Measurements from ENCODE around the gene GPATCH8. TPM values are rescaled to one million over a fixed set of nuclear protein-coding genes. Genes with fewer than 3 reads are reported as not detected.
A peak's percentile ranks its signal among the peaks of the same experiment; 100 is the strongest.

The GPATCH8 gene
- polyA plus RNA-seq, 1 of the 3 experiments (the other 2 are of a cell fraction), result 12.7 TPM

DNA sequence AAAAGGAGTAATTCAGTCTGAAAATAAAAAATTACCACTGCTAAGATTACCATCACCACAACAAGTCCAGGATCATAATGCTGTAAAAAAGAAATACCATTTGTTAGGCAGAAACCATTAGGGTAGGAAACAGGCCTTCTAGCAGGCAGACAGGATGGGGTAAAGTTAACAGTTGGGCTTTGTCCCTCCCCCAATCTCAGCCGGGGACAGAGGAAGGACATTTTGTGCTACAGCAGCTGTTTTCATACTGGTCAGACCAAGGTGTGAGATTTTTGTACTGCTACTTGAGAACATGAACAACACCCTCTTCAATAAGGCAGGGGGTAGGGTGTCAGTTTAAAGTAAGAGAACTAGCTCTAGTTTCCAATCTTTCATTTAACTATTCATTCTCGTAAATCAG lies 64.6 kb downstream of the GPATCH8 start:
- Histone ChIP-seq H3K9me2 (no peaks in the 10 kb centered on the region), H3K4me3 (ENCODE audit: low read depth in 2 of 2, low read length in 1 of 2) (no peak overlapping the region), H3K9ac (no peak overlapping the region), H2AFZ (ENCODE audit: low read depth) (no peak overlapping the region), H4K20me1 (ENCODE audit: insufficient read depth) (0 out of 2 replicates have a peak, but pooled peaks cover 6% of the 10 kb centered on the region), H3K79me2 (ENCODE audit: insufficient read depth) (peaks cover 52% of the 10 kb centered on the region), H3K36me3 (replicated peaks in 1 of 2; ENCODE audit: control insufficient read depth in 1 of 2, insufficient read depth in 2 of 2, low read length in 1 of 2) (peaks cover 12 to 26% of the 10 kb centered on the region in 2 experiments), H3K27ac (ENCODE audit: low read depth in 2 of 2, low read length in 1 of 2) (no peak overlapping the region; a peak in 1 of 4 replicates), H3K9me3 (no peaks in the 10 kb centered on the region), H3K27me3 (ENCODE audit: insufficient read depth) (no peaks in the 10 kb centered on the region), H3K4me2 (no peak overlapping the region), H3K4me1 (ENCODE audit: control insufficient read depth in 1 of 2, insufficient read depth in 2 of 2, low read depth in 1 of 2, low read length in 1 of 2) (peaks cover 0 to 3% of the 10 kb centered on the region in 2 experiments; a peak in 1 of 4 replicates), H3F3A (replicated peaks; ENCODE audit: insufficient read depth) (no peaks in the 10 kb centered on the region)
- 69% methylated on average over 2 of the region's 2 CpGs for WGBS (ENCODE audit: low lambda C conversion rate)
- CTCF ChIA-PET, result interaction anchor here (0.9 to 1.4 kb wide), 2 partner anchors 9 to 340 kb away, joined by 3 read pairs; no protein-coding TSS in a partner anchor
- peak; percentile 8 for DNase-seq
- POLR2A ChIA-PET, result no interaction called here
- TF ChIP-seq RCOR1 (IDR thresholded peaks at IDR 0.05; ENCODE audit: low read length), result no peak
- no peak for TF ChIP-seq POLR2AphosphoS5 (IDR thresholded peaks at IDR 0.05; ENCODE audit: low read depth, low read length)
- TF ChIP-seq FOSL2 (IDR thresholded peaks at IDR 0.05; ENCODE audit: borderline replicate concordance, low read depth), result no peak
- TF ChIP-seq SMC3 (IDR thresholded peaks at IDR 0.05; ENCODE audit: low read depth, low read length), result no peak
- TF ChIP-seq, protein P1, sequence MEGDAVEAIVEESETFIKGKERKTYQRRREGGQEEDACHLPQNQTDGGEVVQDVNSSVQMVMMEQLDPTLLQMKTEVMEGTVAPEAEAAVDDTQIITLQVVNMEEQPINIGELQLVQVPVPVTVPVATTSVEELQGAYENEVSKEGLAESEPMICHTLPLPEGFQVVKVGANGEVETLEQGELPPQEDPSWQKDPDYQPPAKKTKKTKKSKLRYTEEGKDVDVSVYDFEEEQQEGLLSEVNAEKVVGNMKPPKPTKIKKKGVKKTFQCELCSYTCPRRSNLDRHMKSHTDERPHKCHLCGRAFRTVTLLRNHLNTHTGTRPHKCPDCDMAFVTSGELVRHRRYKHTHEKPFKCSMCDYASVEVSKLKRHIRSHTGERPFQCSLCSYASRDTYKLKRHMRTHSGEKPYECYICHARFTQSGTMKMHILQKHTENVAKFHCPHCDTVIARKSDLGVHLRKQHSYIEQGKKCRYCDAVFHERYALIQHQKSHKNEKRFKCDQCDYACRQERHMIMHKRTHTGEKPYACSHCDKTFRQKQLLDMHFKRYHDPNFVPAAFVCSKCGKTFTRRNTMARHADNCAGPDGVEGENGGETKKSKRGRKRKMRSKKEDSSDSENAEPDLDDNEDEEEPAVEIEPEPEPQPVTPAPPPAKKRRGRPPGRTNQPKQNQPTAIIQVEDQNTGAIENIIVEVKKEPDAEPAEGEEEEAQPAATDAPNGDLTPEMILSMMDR (IDR thresholded peaks at IDR 0.05), result no peak
- no peak for TF ChIP-seq YY1 (IDR thresholded peaks at IDR 0.05; ENCODE audit: low read depth)
- no peak for TF ChIP-seq RAD21 (IDR thresholded peaks at IDR 0.05; ENCODE audit: low read length)
- TF ChIP-seq USF1 (IDR thresholded peaks at IDR 0.05; ENCODE audit: borderline replicate concordance, low read depth), result no peak
- TF ChIP-seq FOXM1 (IDR thresholded peaks at IDR 0.05; ENCODE audit: low read depth), result no peak

DNA sequence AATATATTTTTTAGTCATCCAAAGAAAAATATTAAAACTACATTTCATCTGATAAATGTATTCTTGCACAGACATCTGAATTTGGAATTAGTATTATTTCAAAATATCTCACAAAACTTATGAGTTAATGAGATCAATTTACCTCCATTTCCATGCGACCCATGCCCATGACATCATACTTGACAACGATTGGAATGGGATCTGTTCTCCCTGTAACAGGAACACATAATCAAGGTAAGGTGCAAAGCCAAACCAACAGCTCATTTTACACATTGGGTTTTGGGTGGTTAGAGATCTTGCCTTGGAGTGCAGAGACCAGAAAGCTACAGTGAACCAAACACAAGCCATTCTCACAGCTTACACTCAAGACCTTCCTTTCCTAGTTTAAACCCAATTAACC lies 66.9 kb downstream of the GPATCH8 start:
- TF ChIP-seq RCOR1 (IDR thresholded peaks at IDR 0.05; ENCODE audit: low read length) (no peak), CHD2 (IDR thresholded peaks at IDR 0.05; ENCODE audit: low read length, partially characterized antibody) (no peak), NFIC (IDR thresholded peaks at IDR 0.05; ENCODE audit: borderline replicate concordance) (no peak), USF2 (IDR thresholded peaks at IDR 0.05; ENCODE audit: borderline replicate concordance, low read depth, low read length) (no peak), GATA2 (CRISPR knock-in tag; IDR thresholded peaks at IDR 0.05) (no peak), REST (IDR thresholded peaks at IDR 0.05; ENCODE audit: low read depth, low read length) (no peak), POLR2AphosphoS5 (IDR thresholded peaks at IDR 0.05; ENCODE audit: low read depth, low read length) (no peak), USF1 (IDR thresholded peaks at IDR 0.05; ENCODE audit: borderline replicate concordance, low read depth) (no peak), NRF1 (IDR thresholded peaks at IDR 0.05; ENCODE audit: low read depth, low read length) (no peak)
- CTCF ChIA-PET, result interaction anchor here (1.1 kb wide), 1 partner anchor 10 kb away, joined by 3 read pairs; no protein-coding TSS in a partner anchor
- no peak overlapping the region for H3K4me3 ChIP-seq (ENCODE audit: low read depth in 2 of 2, low read length in 1 of 2)
- H3K9me3 ChIP-seq, result no peaks in the 10 kb centered on the region
- POLR2A ChIA-PET, result interaction anchor here (0.7 to 1.5 kb wide), 2 partner anchors 18 to 370 kb away, joined by 4 to 7 read pairs; no protein-coding TSS in a partner anchor
- H3K79me2 ChIP-seq (ENCODE audit: insufficient read depth), result peaks cover 43% of the 10 kb centered on the region
- no peak for DNase-seq
- H3K36me3 ChIP-seq (replicated peaks in 1 of 2; ENCODE audit: control insufficient read depth in 1 of 2, insufficient read depth in 2 of 2, low read length in 1 of 2), result peaks cover 26 to 44% of the 10 kb centered on the region in 2 experiments
- H3F3A ChIP-seq (replicated peaks; ENCODE audit: insufficient read depth), result no peaks in the 10 kb centered on the region
- H3K4me2 ChIP-seq, result no peak overlapping the region
- WGBS (ENCODE audit: low lambda C conversion rate), result 82% methylated on average over 2 of the region's 2 CpGs
- 0 out of 2 replicates have a peak, but pooled peaks cover 5% of the 10 kb centered on the region for H4K20me1 ChIP-seq (ENCODE audit: insufficient read depth)
- H3K9me2 ChIP-seq, result no peaks in the 10 kb centered on the region
- no peaks in the 10 kb centered on the region for H3K27me3 ChIP-seq (ENCODE audit: insufficient read depth)
- H2AFZ ChIP-seq (ENCODE audit: low read depth), result no peak overlapping the region
- peaks cover 0 to 3% of the 10 kb centered on the region in 2 experiments; a peak in 1 of 4 replicates for H3K4me1 ChIP-seq (ENCODE audit: control insufficient read depth in 1 of 2, insufficient read depth in 2 of 2, low read depth in 1 of 2, low read length in 1 of 2)
- no peak overlapping the region for H3K27ac ChIP-seq (ENCODE audit: low read depth in 2 of 2, low read length in 1 of 2)
- H3K9ac ChIP-seq, result no peak overlapping the region
